Activated CD4-positive, alpha-beta T cell treated with anti-CD3 and anti-CD28 coated beads, Interleukin-2, amount 50 U/mL, for 24 hours (primary cell): ENCODE results near the gene JTB.
A peak's percentile ranks its signal among the peaks of the same experiment; 100 is the strongest.

Experiments used
- DNase-seq, 2 donors: peaks; one replicate each; pipeline ENCODE4 v3.0.0-alpha.2; 2020; ENCODE audit warnings: low read depth in 1 of 2, low spot score in 1 of 2

The JTB gene

DNA sequence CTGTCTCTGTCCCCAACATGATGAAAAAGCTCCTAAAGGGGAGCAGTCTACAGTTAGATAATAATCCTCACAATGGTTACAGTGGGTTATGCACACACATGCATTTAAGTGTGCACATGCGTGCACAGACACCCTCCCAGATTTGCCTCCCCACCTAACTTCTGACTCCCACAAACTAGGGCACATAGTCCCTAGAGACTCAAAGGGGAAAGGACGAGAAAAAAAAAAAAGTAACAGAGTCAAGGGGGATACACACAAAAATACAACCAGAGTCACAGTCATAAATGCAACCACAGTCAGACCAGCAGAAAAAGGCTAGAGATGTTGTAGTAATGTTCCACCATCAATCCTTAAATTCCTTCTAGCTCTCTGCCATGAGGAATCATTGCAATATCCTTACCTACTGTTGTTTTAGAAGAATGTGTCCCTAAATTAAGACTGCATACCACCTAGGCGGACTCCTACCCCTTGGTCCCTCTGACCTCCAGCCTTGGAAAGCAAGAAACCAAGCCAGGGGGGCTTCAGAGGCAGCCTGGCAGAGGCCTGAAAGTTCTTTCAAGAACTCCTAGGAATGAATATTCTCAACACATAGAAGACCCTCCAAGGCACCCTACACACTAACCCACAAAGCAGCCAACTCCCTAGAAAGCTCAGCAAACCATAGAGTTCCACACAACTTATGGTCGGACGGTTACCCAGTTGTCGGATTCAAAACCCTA is 20.3 kb downstream of the JTB start:
- DNase-seq: no peak

- no peak for DNase-seq
Observed at GRCh38 chr1:153954826-153955225, 22.6 kb downstream of the JTB start.

DNA sequence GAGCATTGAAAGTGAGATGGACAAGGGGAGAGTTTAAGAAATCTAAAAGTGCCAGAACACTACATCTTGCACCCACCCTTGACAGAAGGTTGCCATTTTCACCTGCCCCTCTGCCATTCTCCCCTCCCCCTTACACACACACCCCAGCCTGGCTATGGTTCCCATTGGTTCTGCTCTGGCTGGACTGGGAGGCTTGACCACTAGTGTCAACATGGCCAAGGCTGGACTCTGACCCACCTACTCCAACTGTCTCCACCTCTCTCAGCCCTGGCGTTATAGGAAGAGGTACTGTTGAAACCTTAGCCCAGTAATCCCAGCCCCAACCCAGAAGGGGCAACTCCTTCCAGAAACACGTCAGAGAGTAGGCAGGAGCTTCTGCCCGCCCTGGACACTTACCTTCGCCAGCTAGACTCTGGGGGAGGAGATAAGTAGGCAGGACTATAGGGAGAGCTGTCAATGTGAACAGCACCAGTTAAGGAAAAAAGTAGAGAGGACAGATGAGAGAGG is 23.6 kb downstream of the JTB start:
- no peak for DNase-seq

DNA sequence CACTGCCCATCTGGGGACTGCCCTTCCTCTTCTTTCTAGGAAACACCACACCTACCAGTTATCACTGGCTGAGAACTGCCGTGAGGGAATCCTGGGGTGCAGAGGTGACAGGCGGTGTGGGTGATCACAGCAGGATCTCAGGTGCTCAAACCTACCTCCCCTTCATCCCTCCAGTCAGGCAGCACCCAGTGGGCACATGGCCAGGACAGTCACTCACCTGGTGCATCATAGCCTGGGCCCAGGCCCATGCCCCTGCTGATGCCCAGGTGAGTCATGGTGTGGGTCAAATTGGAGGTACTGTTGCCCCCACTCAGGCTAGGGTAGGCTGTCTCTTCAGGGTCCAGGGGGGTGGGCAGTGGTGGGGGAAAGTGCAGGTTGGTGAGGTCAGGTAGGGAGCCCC is 25.7 kb downstream of the JTB start:
- DNase-seq: no peak

DNA sequence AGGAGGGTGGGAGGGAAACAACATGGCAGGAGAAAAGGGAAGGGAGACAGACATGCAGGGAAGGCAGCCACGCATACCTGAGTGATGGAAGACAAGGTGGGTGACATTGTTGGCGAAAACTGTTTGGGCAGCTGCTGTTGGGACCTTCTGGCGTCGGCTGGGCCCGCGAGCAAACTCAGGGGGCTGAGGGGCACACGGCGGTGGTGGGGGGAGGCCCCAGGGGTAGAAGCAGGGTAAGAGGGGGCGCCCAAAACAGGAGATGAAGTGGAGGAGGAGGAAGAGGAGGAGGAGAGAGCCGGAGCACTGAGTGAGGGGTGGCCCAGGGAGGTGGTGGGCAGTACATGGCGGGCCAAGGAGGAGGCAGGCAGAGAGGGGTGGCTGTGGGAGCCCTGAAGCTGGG is 26.3 kb downstream of the JTB start:
- no peak for DNase-seq

DNA sequence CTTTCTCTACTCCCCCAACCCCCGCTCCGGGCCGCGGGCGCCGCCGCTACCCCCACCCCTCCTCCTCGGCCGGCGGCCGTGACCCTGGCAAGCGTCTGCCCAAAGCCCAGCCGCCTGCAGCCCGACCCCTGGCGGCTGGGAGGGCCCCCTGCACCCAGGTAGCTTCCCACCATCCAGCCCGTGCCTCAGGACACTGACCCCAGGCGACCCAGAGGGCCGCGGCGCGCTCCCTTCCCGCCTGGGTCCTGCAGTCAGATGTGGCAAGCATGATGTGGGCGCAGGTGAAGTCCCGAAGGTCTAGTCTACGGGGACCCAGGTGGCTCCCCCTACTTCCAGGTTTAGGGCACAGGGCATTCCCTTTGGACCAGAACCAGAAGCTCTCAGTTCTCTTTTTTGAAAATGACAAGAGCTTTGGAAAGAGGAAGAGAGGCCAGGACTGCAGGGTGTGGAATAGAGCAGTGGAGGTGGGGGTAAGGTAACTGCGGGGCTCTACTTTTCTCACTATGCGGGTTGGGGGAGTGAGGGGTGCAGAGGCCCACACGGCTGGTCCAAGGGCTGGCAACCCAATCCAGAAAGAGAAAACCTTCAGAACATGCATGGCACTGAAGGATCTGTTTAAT is 30.7 kb downstream of the JTB start, which contains the start of gene DENND4B:
DENND4B (minus strand) TSS at position 97 of the 620 bp plus-strand sequence. CDS start 2,344 bp downstream, outside the sequence.
- peak; percentile 62 to 65 for DNase-seq

DNA sequence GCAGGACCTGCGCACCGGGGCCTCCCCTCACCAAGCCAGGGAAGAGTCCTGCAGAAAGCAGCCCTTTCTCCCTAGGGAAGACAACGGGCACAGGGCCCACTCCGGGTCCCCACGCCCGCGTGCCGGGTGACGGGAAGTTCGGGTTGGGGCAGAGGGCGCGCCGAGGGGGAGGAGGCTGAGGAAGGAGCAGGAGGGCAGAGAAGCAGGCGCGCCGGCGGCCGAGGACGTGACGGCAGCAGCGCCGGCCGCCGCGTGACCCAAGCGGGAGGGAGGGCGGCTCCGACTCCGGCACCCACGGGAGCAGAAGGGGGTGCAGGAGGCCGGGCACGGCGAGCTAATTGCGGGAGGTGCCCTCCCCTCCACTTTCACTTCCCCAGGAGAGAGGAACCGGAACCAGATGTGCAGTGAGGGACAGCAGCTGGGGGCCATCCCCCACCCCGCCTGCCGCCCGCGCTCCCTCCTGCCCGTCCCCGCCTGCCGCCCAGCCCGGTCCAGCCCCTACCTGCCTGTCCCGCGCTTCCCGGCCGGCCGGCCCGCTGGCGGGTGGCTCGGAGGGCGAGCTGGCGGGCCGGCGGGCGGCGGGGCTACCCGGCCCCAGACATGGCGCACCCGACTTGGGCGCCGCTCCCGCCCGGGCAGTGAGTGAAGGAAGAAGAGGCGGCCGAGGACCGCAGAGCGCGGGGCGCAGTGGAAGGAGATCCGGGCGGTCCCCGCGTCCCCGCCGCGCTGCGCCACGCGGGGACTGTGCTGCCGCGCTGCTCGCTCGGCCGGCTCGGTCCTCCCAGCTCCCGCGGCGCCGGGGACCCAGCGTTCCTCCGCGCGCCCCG is 31.5 kb downstream of the JTB start:
- DNase-seq: peak; percentile 35 to 51

GRCh38 chr1:153945131-153945794 is 32.2 kb downstream of the JTB start:
- DNase-seq: peak; percentile 36 to 68

GRCh38 chr1:153944827-153945117 is 32.7 kb downstream of the JTB start:
- DNase-seq: no peak

GRCh38 chr1:153944005-153944826 is 33.3 kb downstream of the JTB start:
- no peak for DNase-seq

- DNase-seq: no peak
Observed at GRCh38 chr1:153942766-153943549, 34.5 kb downstream of the JTB start.

DNA sequence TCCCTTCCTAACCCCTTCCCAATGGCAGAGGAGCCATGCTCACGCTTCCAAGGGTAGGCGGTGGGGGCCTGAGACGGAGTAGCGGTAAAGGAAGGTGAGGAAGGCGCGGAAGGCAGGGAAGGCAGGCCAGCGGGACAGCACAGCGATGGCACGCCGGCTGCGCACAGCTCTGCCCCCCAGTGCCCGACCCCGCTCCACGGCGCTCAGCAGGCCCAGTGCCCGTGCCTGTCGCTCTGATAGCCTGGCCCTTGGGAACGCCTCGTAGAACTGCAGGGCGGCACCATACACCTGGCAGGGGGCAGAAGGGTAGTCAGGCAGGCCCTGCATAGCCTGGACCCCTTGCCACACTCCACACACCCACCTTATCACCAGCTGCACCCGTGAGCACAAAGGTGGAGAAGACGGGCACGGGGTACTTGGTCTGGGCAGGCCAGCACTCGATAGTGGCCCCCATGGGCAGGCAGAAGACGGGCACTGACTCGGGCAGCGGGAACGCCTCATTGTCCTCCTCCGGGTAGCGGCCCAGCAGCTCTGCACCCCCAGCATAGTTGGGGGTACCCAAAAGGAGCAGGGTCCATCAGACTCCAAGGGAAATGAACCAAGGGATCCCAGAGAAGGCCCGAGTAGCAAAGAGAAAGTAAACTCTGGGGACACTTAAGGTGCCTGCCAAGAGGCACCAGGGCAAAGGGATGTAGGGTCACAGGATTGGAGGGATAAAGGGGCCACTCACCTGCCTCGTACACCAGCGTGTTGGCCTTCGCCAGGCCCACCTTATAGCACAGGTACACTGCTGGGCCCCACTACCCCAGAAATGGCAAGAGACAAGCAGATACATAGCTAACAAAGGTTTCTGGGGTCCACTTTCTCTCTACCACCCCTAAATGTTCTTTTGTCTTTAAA is 35.4 kb downstream of the JTB start:
- DNase-seq: no peak

- no peak for DNase-seq
Observed at GRCh38 chr1:153940756-153941155, 36.7 kb downstream of the JTB start.

DNA sequence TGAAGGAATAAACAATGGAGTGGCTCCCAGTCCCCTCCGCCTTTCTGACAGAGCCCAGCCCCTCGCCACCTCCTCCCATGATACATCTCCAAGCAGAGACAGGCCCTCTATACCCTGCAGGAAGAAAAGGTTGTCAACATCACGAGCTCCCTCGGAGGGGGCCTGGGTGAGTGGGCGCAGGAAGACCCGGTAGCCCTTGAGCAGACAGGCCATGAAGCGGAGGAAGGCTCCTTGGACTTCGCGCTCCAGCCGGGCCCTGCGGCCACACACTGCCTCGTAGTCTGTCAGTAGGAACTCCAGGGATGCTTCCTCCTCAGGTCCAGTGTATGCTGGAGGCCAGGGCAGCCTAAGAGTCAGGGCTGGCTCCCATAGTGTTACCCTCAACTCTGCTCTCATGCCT is 38.0 kb downstream of the JTB start:
- no peak for DNase-seq

GRCh38 chr1:153938996-153939395 is 38.5 kb downstream of the JTB start:
- no peak for DNase-seq

DNA sequence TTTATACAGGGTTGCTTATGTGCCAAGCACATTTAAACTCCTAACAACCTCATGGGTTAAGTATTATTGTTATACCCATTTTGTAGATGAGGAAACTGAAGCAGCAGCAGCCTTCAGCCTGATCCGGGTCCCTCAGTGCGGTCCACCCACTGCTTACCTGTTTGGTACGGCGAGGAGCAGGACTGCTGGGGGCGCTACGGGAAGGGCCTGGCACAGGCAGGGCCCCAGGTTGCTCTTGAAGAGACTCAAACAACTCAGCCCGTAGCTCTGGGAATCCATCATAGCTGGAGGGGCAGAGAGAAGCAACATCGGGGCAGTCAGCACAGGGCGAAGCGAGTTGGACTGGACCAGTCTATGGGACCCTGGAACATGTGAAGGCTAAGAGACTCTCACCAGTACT is 40.1 kb downstream of the JTB start:
- no peak for DNase-seq

DNA sequence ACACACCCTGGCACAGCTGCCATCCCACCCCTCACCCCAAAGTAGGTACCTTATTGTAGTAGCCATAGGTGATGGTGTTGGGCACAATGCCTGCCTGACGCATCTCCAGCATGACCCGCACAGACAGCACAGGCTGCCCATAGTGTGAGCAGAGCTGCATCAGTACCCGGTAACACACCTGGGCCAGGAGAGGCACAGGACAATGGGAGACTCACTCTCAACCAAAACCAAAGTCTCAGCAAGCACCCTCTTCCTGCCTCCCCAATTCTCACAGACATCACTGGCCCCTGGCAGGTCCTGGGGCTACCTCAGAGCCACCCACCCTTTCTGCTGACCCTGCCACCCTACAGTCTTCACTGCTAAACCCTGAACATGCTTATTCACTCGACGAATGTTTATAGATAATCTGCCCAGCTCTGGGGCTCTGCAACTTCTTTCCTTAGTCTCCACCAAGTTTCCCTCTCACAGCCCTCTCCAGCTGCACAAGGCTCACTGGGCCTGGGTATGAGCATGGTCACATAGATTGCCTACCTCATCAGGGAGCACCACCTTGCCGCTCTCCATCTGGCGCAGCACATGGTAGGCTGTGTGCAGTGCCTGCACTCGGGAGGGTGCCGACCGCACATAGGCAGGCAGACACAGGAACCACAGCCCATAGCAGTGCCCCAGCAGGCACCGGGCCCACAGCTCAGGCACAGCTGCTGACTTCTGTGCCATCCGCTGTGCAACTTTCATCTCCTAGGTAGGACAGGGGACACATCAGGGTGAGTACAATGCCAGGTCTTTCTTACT is 41.3 kb downstream of the JTB start:
- DNase-seq: no peak

- no peak for DNase-seq
Observed at GRCh38 chr1:153934746-153935145, 42.7 kb downstream of the JTB start.
